OCI-LY3 (cell line): ENCODE results near the gene SPOP.

Source experiments
- H2AFZ ChIP-seq: fragments of 200-600, 300-600 bp; shearing (Covaris generic); 2 replicates; pipeline ENCODE4 v1.6.0; 2014; ENCODE audit warnings: antibody characterized with exemption, low read depth, low read length
- H3K27ac ChIP-seq: fragments of 200-600, 300-600 bp; sonication (generic); 2 replicates; pipeline ENCODE4 v1.5.1; 2014; ENCODE audit warnings: mild to moderate bottlenecking, low read length, moderate library complexity, mixed read lengths
- H3K27me3 ChIP-seq: fragments of 200-600, 300-600 bp; sonication (generic); 2 replicates; pipeline ENCODE4 v1.6.1; 2014; ENCODE audit warnings: low read depth, low read length, mixed read lengths
- H3K36me3 ChIP-seq: fragments of 200-600, 300-600 bp; sonication (generic); replicated peaks from 2 replicates; pipeline ENCODE3; 2014; ENCODE audit warnings: low read depth, low read length, mixed read lengths
- H3K4me1 ChIP-seq: fragments of 300-600, 200-600 bp; sonication (generic); 2 replicates; pipeline ENCODE4 v1.6.1; 2014; ENCODE audit warnings: low read length, mixed read lengths
- H3K4me2 ChIP-seq: fragments of 200-600, 300-600 bp; sonication (generic); 2 replicates; pipeline ENCODE4 v1.6.1; 2014; ENCODE audit warnings: low read length, mixed read lengths
- H3K4me3 ChIP-seq: fragments of 300-600, 200-600 bp; sonication (generic); 2 replicates; pipeline ENCODE4 v1.5.1; 2014; ENCODE audit warnings: antibody characterized with exemption, mild to moderate bottlenecking, low read length, moderate library complexity
- H3K79me2 ChIP-seq: fragments of 300-600, 200-600 bp; shearing (Covaris generic); 2 replicates; pipeline ENCODE4 v1.6.1; 2014; ENCODE audit warnings: mild to moderate bottlenecking, low read length, mixed read lengths
- H3K9ac ChIP-seq: fragments of 300-600, 200-600 bp; shearing (Covaris generic); 2 replicates; pipeline ENCODE4 v1.6.0; 2014; ENCODE audit warnings: mild to moderate bottlenecking, low read length, moderate library complexity
- H3K9me3 ChIP-seq: fragments of 200-600, 300-600 bp; shearing (Covaris generic); 2 replicates; pipeline ENCODE4 v1.6.1; 2014; ENCODE audit warnings: low read length, mixed read lengths; ENCODE audit not compliant: insufficient read depth
- H4K20me1 ChIP-seq: fragments of 200-600, 300-600 bp; sonication (generic); 2 replicates; pipeline ENCODE4 v1.6.1; 2016; ENCODE audit warnings: low read length, mixed read lengths; ENCODE audit not compliant: insufficient read depth
- CTCF ChIP-seq: fragments of 200-600, 300-600 bp; sonication (generic); IDR thresholded peaks from 2 replicates; pipeline ENCODE4 v1.5.1; 2014; ENCODE audit warnings: antibody characterized with exemption, low read length, low read depth
- EZH2phosphoT487 ChIP-seq: fragments of 200-600 bp; shearing (Covaris generic); IDR thresholded peaks from 2 replicates; pipeline ENCODE4 v1.6.1; 2018; ENCODE audit warnings: antibody characterized with exemption, mixed run types, low read depth

Gene SPOP

GRCh38 chr17:49715717-49716279, 37.9 kb upstream of the SPOP start:
- no peaks in the 10 kb centered on the region for H3K79me2 ChIP-seq
- peaks cover 4% of the 10 kb centered on the region for H3K36me3 ChIP-seq
- H3K27me3 ChIP-seq, result no peaks in the 10 kb centered on the region
- peaks cover 12% of the 10 kb centered on the region for H3K4me1 ChIP-seq
- H3K4me3 ChIP-seq, result no peak overlapping the region
- H4K20me1 ChIP-seq, result no peaks in the 10 kb centered on the region
- H3K27ac ChIP-seq, result no peak overlapping the region
- H3K9ac ChIP-seq, result no peak overlapping the region
- H3K4me2 ChIP-seq, result no peak overlapping the region
- no peaks in the 10 kb centered on the region for H3K9me3 ChIP-seq
- H2AFZ ChIP-seq, result no peak overlapping the region
- TF ChIP-seq EZH2phosphoT487 (no peak), CTCF (no peak)

DNA sequence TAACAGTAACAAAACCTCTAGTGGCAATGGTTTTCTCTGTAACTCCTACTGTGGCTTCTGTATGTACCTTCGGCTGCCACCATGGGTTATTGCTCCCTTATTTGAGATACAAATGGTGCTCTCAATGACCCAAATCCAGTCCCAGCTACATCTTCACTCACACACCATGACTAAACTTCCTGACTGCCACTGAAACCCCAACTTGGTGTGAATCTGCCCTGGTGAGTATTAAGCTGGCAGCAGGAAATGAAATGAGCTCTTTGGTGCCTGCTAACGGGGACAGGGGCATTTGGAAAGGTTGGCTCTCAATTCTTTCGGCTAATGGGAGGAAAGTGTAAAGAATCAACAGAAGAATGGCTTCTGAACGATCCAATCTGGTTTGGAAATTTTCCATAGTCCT, 37.3 kb upstream of the SPOP start:
- Histone ChIP-seq H3K27ac (no peak overlapping the region), H4K20me1 (no peaks in the 10 kb centered on the region), H3K27me3 (no peaks in the 10 kb centered on the region), H3K79me2 (no peaks in the 10 kb centered on the region), H3K9ac (no peak overlapping the region), H3K36me3 (peaks cover 4% of the 10 kb centered on the region), H3K4me2 (no peak overlapping the region), H3K4me1 (peaks cover 12% of the 10 kb centered on the region), H3K4me3 (no peak overlapping the region), H3K9me3 (no peaks in the 10 kb centered on the region), H2AFZ (no peak overlapping the region)
- TF ChIP-seq EZH2phosphoT487 (no peak), CTCF (no peak)

DNA sequence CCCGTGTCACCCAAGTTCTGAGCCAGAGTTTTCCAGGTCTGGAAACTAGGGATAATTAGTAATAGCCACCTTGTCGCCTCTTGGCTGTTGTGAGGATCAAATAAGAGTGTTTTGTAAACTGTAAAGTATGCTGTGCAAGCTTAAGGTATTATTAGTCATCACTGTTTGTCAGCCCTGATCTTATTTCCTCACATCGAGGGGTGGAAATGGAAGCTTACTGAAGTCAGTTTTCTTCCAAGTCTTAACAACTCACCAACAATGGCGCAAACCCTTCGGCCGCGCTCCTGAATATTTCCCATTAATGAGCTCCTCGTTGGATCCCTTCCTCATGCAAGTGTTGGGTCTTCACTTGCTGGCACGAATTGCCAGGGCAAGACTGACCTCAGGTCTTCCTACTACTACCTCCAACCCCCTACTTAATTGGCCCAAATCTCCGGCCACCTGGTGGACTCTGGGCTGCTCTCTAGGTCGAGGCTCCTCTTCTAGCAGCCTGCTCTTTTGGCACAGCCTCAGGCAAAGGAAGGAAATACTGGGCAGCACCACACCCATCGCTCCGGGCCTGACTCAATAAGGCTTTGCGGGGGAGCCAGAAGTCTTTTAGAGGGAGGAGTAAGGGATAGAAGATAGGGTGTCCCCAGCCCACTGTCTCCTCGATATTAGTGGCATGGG, 30.8 kb upstream of the SPOP start:
- no peak overlapping the region for H3K27ac ChIP-seq
- peaks cover 22% of the 10 kb centered on the region for H3K79me2 ChIP-seq
- no peaks in the 10 kb centered on the region for H4K20me1 ChIP-seq
- H3K9ac ChIP-seq, result peak overlapping the region; percentile 38; the same call in 1 of the 2 replicates
- H3K4me3 ChIP-seq, result peak overlapping the region; percentile 97
- H3K4me2 ChIP-seq, result peak overlapping the region; percentile 75
- H3K27me3 ChIP-seq, result no peaks in the 10 kb centered on the region
- H3K9me3 ChIP-seq, result no peaks in the 10 kb centered on the region
- H3K4me1 ChIP-seq, result peaks cover 13% of the 10 kb centered on the region
- peaks cover 14% of the 10 kb centered on the region for H3K36me3 ChIP-seq
- peak overlapping the region; percentile 74 for H2AFZ ChIP-seq
- no peak for TF ChIP-seq EZH2phosphoT487
- TF ChIP-seq CTCF, result no peak

DNA sequence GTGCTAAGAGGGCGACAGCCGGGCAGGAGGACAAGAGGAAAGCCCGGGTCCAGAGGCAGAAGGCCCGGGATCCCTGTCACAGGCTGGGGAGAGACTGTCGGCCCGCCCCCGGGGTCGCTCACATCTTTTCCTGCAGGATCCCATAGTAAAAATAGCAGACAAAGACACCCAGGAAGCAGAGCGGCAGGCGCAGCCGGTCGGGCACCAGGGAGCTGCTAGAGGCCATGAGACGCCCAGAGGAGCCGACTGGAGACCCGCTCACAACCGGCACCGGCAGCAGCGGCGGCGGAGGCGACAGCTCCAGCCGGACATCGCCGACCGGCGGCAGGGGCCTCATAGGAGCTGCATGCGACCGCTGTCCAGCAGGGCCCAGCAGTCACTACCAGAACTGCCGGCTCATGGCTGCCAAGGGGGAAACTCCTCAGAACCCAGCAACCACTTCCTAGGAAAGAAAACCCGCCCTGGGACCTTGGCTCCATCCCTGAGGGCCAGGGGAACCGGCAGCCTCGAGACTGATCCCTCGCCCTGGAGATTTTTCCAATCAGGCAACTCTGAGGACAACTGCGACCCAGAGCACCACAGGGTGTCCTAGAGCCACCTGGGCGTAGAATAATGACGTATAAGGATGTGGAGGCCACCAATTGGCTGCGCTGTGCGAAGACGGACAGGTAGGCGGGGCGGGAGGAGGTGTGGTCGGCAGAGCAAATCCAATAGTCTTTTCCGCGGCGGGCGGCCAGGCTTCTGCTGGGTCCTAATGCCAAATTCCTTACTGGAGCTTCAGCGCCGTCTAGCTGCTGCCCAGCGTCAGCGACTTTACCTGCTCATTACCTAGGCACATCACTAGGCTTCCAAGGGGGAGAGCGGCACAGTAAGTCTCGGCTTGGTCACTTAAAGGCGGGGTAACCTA, 30.0 kb upstream of the SPOP start, which contains the start of gene SLC35B1:
TSS of gene SLC35B1 (minus strand) at position 357 of the 907 bp plus-strand sequence. CDS start at position 226, 131 bp downstream.
- Histone ChIP-seq H3K9ac (peak within 1 kb of the TSS; percentile 74), H2AFZ (peak within 1 kb of the TSS; percentile 74), H4K20me1 (no peaks in the 10 kb centered on the region), H3K27ac (peak within 1 kb of the TSS; percentile 65), H3K4me1 (peaks cover 13% of the 10 kb centered on the region), H3K36me3 (peaks cover 20% of the 10 kb centered on the region), H3K9me3 (no peaks in the 10 kb centered on the region), H3K27me3 (no peaks in the 10 kb centered on the region), H3K4me2 (peak within 1 kb of the TSS; percentile 98), H3K4me3 (peak within 1 kb of the TSS; percentile 97), H3K79me2 (peaks cover 22% of the 10 kb centered on the region)
- TF ChIP-seq CTCF (peak; percentile 87), EZH2phosphoT487 (no peak)
